22Rv1 (cell line): ENCODE data around the gene SCAMP4.

Source experiments
- H3K27ac ChIP-seq: fragments of 450-650 bp; 2 replicates; pipeline ENCODE4 v1.5.1; 2017
- CTCF ChIP-seq: fragments of 450-650 bp; IDR thresholded peaks from 2 replicates; pipeline ENCODE4 v1.5.1; 2017; ENCODE audit warnings: mild to moderate bottlenecking
- ZFX ChIP-seq: fragments of 450-650 bp; IDR thresholded peaks from 2 replicates; pipeline ENCODE4 v1.6.1; 2017; ENCODE audit warnings: antibody characterized with exemption, borderline replicate concordance

SCAMP4 gene

GRCh38 chr19:1908364-1908678 is 3.1 kb downstream of the SCAMP4 start:
- TF ChIP-seq ZFX: no peak
- TF ChIP-seq CTCF: no peak
- H3K27ac ChIP-seq: no peak overlapping the region

DNA sequence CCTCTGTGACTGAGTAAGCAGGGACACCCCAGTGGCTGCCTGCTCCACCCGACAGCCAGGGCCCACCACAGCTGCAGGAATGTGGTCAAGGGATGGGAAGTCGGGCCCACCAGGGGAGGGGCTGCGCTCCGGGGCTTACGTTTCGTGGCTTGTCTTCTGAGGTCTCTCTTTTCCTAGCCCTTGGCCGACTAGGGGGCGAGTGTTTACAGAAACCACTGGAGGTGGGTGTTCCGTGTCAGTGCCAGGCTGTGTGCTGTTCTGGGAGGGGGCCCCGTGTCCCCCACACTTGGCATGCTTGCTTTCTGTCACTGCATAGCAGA is 4.5 kb downstream of the SCAMP4 start:
- TF ChIP-seq CTCF (no peak), ZFX (no peak)
- H3K27ac ChIP-seq: no peak overlapping the region

DNA sequence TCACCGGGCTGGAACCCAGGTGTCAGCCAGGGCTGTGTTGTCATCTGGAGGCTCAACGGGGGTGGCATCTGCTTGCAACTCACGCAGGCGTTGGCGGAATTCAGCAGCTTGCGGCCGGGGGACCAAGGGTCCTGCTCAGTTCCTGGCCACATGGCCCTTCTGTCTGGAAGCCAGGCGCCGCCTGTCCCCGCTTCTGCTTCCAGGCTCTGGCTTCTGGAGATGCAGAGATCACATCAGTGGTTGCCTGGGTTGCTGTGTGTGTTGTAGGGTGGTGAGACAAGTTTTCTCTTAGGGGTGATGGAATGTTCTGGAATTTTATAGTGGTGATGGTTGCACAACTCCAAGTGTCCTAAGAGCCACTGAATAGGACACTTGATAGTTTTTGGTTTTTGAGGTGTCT is 5.0 kb downstream of the SCAMP4 start:
- H3K27ac ChIP-seq: no peak overlapping the region

GRCh38 chr19:1911098-1911497 is 5.9 kb downstream of the SCAMP4 start:
- TF ChIP-seq ZFX: no peak
- no peak for TF ChIP-seq CTCF
- H3K27ac ChIP-seq: no peak overlapping the region

More for the DNA sequence above, 5.0 kb downstream of the SCAMP4 start:
- TF ChIP-seq CTCF: no peak
- TF ChIP-seq ZFX: no peak

DNA sequence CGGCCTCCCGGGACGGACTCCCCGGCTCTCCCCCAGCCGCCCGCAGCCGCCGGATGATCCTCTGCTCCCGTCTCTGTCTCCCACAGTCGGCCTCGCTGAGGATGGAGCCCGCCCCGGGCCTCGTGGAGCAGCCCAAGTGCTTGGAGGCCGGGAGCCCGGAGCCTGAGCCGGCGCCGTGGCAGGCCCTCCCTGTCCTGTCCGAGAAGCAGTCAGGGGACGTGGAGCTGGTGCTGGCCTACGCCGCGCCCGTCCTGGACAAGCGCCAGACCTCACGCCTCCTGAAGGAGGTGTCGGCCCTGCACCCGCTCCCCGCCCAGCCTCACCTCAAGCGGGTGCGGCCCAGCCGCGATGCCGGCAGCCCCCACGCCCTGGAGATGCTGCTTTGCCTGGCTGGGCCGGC is 6.8 kb downstream of the SCAMP4 start:
- H3K27ac ChIP-seq: no peak overlapping the region
- TF ChIP-seq CTCF: no peak
- no peak for TF ChIP-seq ZFX

DNA sequence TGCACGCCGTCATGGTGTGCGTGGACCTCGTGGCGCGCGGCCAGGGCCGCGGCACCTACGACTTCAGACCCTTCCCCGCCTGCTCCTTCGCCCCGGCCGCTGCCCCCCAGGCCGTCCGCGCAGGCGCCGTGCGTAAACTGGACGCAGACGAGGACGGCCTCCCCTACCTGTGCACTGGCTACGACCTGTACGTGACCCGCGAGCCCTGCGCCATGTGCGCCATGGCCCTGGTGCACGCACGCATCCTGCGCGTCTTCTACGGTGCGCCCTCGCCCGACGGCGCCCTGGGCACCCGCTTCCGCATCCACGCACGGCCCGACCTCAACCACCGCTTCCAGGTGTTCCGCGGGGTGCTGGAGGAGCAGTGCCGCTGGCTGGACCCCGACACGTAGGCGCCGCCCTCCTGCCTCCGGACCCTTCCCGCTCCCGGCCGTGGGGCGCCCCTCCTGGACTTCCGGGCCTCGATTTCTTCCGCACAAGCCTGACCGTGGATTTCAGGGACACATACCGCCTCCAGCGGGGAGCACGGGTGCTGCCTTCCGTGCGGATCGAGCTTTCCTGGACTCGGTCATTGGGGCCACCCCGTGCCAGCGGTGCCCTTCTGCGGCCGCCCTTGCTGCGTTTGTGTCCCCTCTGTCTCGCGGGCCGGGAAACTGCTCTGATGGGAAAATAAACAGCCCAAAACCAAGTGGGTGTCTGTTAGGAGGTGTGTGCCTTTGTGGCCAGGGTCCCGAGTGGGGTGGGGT is 7.7 kb downstream of the SCAMP4 start:
- TF ChIP-seq CTCF: no peak
- no peak for TF ChIP-seq ZFX

DNA sequence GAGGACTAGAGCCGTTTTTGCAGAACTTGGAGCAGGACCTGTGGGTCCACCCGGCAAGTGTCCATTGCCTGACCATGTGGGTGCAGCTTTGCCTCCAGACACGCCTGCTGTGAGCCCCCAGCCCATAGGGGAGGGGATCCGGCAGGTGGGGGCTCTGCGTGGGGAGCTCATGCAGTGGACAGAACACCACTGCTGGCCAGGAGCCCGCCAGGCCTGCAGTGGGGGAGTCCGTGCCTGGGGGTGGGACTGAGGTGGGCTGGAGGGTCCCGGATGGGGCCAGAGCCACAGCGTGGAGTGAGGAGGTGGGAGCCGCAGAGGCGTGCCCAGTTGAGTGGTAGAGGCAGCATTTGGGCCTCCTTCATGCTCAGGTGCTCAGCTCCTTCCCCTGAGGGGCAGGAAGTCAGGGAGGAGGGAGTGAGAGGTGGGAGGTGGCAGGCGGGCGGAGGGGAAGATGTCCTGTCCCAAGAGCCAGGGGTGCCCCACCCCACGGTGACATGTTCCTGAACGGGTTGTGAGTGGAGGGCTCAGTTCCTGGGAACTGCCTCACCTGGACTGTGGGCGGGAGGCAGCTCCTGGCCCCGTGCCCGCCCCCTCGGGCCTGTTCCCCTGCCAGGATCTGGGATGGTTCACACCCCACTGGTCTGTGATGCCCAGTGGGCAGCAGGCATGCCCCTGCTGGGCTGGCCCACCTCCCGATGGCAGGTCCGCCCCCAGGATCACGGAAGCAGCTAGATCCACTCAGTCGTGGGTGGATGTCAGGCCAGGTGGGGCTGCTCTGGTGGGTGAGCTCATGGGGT is 8.8 kb downstream of the SCAMP4 start:
- no peak overlapping the region for H3K27ac ChIP-seq
- TF ChIP-seq ZFX (no peak), CTCF (no peak)

More for the DNA sequence above, 7.7 kb downstream of the SCAMP4 start:
- no peak overlapping the region for H3K27ac ChIP-seq
